Activated CD4-positive, alpha-beta T cell treated with anti-CD3 and anti-CD28 coated beads, Interleukin-2, amount 10 ng/mL, durations not matched to agents 7 days and 5 days (primary cell): ENCODE measurements around the gene UBA6. TPM values are rescaled to one million over a fixed set of nuclear protein-coding genes. Genes with fewer than 3 reads are reported as not detected.

Experiments used
- CTCF ChIA-PET: fragments of 350-600 bp; sonication (Branson Sonifier 250); formaldehyde crosslinking; loops from one replicate; lab custom pipeline; 2021; ENCODE audit warnings: antibody characterized with exemption; lab: Charles Lee
- POLR2A ChIA-PET: fragments of 350-600 bp; sonication (Branson Sonifier 250); formaldehyde crosslinking; loops from one replicate; lab custom pipeline; 2021; ENCODE audit warnings: antibody characterized with exemption; lab: Charles Lee
- DNase-seq: peaks from one replicate; pipeline ENCODE4 v3.0.0-alpha.2; 2020
- H3K27ac Mint-ChIP-seq: one replicate; pipeline ENCODE4 v1.8.0; 2021; ENCODE audit warnings: mild to moderate bottlenecking, moderate library complexity, mixed read lengths
- H3K27me3 Mint-ChIP-seq: one replicate; pipeline ENCODE4 v1.8.0; 2021; ENCODE audit warnings: mixed read lengths
- H3K36me3 Mint-ChIP-seq: one replicate; pipeline ENCODE4 v1.8.0; 2021; ENCODE audit warnings: low read depth, mixed read lengths
- H3K4me1 Mint-ChIP-seq: one replicate; pipeline ENCODE4 v1.8.0; 2021; ENCODE audit warnings: mixed read lengths
- H3K4me3 Mint-ChIP-seq: one replicate; pipeline ENCODE4 v1.8.0; 2021; ENCODE audit warnings: mild to moderate bottlenecking, moderate library complexity, mixed read lengths
- H3K9me3 Mint-ChIP-seq: one replicate; pipeline ENCODE4 v1.8.0; 2021; ENCODE audit warnings: mixed read lengths
- total RNA-seq, 2 experiments: library from RNA; stranded (reverse); gene quantifications; one replicate each; pipeline ENCODE4 v1.2.3, GENCODE V29; 2021

Gene UBA6
- total RNA-seq, 2 experiments from 2014 or later: 73.3 to 82.0 TPM

DNA sequence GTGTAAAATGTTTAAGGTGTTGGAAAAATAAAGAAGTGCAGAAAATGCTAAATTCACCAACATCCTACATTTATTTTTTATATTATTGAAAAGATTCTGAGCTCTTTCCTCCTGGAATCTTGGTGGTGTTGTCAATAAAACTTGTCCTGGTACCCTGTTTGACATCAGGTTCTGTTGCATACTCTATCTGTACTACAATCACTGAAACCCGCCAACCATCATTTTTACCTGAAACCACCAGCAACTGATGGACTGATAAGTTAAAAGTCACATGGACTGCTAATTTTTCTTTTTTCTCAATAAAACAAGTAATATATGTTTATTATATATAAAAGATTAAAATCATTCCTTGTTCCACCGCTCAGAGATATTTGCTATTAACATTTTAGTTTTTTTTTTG lies 119.0 kb downstream of the UBA6 start:
- ChIA-PET POLR2A (no interaction called here), CTCF (interaction anchor here (1.2 to 1.6 kb wide), 4 partner anchors 13 to 39 kb away, joined by 3 read pairs; no protein-coding TSS in a partner anchor)
- H3K27ac Mint-ChIP-seq: peak overlapping the region; percentile 82
- peaks cover 35% of the 10 kb centered on the region for H3K4me1 Mint-ChIP-seq
- DNase-seq: peak; percentile 26
- no peak overlapping the region for H3K4me3 Mint-ChIP-seq
- peaks cover 4% of the 10 kb centered on the region for H3K9me3 Mint-ChIP-seq
- no peaks in the 10 kb centered on the region for H3K27me3 Mint-ChIP-seq
- peaks cover 57% of the 10 kb centered on the region for H3K36me3 Mint-ChIP-seq

DNA sequence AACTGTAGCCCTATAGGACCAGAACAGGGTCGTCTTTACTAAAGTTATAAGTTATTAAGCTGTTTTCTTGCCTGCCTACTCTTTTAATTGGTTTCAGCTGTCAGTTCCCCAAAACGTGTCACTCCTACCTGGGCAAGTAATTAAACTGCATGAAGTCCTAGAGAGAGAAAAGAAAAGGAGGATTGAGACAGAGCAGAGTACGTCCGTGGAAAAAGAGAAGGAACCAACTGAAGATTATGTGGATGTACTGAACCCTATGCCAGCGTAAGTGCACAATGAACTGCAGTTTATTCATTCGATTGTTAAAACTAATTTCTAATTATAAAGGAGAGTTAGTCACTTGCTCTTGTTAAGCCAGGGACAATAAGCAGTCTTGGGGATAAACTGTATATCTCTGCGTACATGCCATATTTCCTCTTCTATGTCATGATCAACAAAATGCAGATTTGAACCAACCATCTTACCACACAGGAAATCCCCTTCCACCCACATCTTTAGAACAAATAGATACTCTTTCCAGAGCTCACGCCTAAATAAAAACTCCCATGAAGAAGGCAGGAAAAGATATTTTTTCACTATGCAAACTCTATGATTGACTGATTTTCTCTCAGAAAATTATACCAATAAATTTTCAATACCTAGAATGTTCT lies 119.6 kb downstream of the UBA6 start:
- Mint-ChIP-seq H3K9me3 (peaks cover 4% of the 10 kb centered on the region), H3K4me3 (peak overlapping the region; percentile 45), H3K36me3 (peaks cover 58% of the 10 kb centered on the region), H3K27me3 (no peaks in the 10 kb centered on the region), H3K27ac (peak overlapping the region; percentile 82), H3K4me1 (peaks cover 38% of the 10 kb centered on the region)
- peak; percentile 53 for DNase-seq
- ChIA-PET POLR2A (no interaction called here), CTCF (interaction anchor here (1.2 to 1.3 kb wide), 5 partner anchors 10 to 29 kb away, joined by 3 to 6 read pairs (median 3); no protein-coding TSS in a partner anchor)

DNA sequence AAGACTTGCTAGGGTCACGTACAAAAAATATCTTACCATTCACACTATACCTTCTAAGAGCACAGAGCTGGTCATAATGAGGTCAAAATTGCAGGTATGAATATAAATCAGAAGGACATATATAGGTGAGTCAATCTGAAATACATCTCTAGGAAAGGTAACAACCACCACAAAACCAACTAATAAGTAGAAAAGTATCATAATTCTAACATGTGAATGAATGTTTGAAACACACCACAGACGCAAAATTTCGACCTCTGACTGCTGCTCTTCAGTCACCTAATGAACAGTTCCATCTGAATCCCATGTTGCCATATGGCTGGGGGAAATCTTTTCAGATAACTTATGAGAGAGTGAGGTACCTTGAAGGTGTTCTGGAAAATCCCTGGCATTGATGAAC lies 120.4 kb downstream of the UBA6 start:
- peaks cover 43% of the 10 kb centered on the region for H3K4me1 Mint-ChIP-seq
- no peaks in the 10 kb centered on the region for H3K27me3 Mint-ChIP-seq
- H3K9me3 Mint-ChIP-seq: peaks cover 4% of the 10 kb centered on the region
- DNase-seq: no peak
- peak overlapping the region; percentile 82 for H3K27ac Mint-ChIP-seq
- no peak overlapping the region for H3K4me3 Mint-ChIP-seq
- peaks cover 58% of the 10 kb centered on the region for H3K36me3 Mint-ChIP-seq
- ChIA-PET CTCF (interaction anchor here (1.2 to 1.3 kb wide), 4 partner anchors 10 to 28 kb away, joined by 3 to 6 read pairs (median 3); no protein-coding TSS in a partner anchor), POLR2A (no interaction called here)

DNA sequence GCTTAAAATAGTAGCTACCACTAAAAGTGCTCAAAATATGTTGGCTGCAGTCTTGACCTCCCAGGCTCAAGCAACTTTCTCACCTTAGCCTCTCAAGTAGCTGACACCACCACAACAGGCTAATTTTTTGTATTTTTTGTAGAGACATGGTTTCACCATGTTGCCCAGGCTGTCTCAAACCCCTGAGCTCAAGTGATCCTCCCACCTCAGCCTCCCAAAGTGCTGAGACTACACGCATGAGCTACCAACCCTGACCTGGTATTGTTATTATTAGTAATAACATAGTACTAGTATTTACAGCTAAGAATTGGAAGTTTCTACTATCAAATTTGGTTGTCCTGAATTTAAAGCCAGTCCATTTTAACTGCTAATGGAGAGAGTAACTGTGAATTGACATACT lies 124.4 kb downstream of the UBA6 start:
- Mint-ChIP-seq H3K27ac (no peak overlapping the region), H3K9me3 (peaks cover 7% of the 10 kb centered on the region), H3K27me3 (no peaks in the 10 kb centered on the region), H3K4me3 (no peak overlapping the region), H3K4me1 (peaks cover 58% of the 10 kb centered on the region), H3K36me3 (peaks cover 60% of the 10 kb centered on the region)
- DNase-seq: no peak
- ChIA-PET POLR2A (no interaction called here), CTCF (no interaction called here)

DNA sequence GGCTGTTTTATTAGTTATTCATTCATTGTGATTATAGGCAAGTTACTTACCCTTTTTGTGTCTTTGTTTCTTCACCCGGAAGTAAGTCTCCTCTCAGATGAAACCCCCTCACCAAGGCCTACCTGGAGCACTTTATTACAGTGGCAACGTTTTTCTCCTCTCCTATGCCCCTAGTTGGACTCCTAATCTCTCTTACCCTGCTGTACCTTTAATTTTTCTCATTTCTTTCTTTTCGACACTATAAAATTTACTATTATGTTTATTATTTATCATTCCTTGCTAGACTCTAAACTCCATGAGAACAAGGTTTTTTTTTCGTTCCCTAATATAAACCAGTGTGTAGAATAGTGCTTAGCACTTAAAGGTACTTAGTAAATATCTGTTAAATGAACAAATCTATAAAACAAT lies 124.9 kb downstream of the UBA6 start:
- POLR2A ChIA-PET: no interaction called here

DNA sequence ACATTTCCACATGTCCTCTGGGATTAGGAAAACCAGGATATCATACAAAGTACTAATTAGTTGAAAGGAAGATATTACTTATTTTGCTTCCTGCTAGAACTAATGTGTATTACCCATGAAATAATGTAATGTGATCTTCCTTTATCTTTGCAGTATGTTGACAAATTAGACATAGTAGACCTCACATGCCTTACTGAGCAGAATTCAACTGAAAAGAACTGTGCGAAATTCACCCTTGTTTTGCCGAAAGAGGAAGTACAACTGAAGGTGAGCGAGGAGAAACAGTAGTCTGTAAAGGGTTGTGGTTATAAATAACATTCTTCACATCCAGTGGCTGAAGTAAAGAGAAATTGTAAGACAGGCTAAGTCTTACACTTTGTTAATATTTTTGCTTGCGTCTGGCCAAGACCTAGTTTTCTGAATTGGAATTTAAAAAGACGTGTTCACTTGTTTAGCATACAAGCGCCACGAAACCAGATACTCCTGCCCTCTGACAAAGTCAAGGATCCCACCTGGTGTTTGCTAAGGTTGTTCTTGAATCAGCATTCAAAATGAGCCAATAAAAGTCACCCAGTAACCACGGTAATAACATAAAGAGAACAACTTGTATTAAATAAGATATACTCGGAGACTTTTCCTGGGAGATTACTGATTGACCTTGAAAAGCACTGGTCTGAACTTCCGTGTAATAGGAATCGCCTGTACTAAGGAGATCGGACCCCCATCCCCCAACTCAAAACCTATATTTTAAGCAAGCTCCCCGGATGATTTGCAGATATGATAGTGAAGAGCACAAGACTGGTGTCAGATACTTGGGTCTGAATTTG lies 125.5 kb downstream of the UBA6 start:
- CTCF ChIA-PET: no interaction called here
- peak overlapping the region; percentile 86 for H3K27ac Mint-ChIP-seq
- POLR2A ChIA-PET: no interaction called here
- H3K4me3 Mint-ChIP-seq: peak overlapping the region; percentile 51
- peaks cover 7% of the 10 kb centered on the region for H3K9me3 Mint-ChIP-seq
- peaks cover 48% of the 10 kb centered on the region for H3K4me1 Mint-ChIP-seq
- peaks cover 57% of the 10 kb centered on the region for H3K36me3 Mint-ChIP-seq
- H3K27me3 Mint-ChIP-seq: no peaks in the 10 kb centered on the region
- DNase-seq: peak; percentile 21

More for the DNA sequence above, 124.9 kb downstream of the UBA6 start:
- no peak for DNase-seq
- CTCF ChIA-PET: no interaction called here
- peak overlapping the region; percentile 86 for H3K27ac Mint-ChIP-seq
- peaks cover 54% of the 10 kb centered on the region for H3K4me1 Mint-ChIP-seq
- peaks cover 7% of the 10 kb centered on the region for H3K9me3 Mint-ChIP-seq
- peaks cover 59% of the 10 kb centered on the region for H3K36me3 Mint-ChIP-seq
- no peaks in the 10 kb centered on the region for H3K27me3 Mint-ChIP-seq
- peak overlapping the region; percentile 51 for H3K4me3 Mint-ChIP-seq

DNA sequence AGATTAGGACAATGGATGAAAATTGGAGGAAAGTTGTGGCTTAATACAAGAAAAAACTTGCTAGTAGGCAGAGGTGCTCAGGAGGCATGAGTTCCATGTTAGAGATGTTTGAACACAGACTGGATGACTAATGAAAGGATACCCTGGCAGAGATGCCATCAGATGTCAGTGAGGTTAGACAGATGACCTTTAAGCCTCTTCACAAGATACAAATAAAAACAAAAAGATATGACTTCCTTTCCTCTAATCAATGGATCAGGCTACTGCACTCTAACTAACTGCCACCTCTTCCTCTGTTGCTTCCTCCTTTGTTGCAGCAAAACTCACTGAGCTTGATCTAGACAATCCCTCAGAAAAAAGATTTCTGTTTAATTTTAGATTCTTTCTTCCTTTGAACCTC lies 127.8 kb downstream of the UBA6 start:
- DNase-seq: no peak
- ChIA-PET CTCF (no interaction called here), POLR2A (interaction anchor here (0.6 to 0.7 kb wide), 2 partner anchors 31 to 46 kb away, joined by 3 to 4 read pairs; no protein-coding TSS in a partner anchor)
- H3K27ac Mint-ChIP-seq: peak overlapping the region; percentile 74
- H3K4me3 Mint-ChIP-seq: no peak overlapping the region
- H3K27me3 Mint-ChIP-seq: no peaks in the 10 kb centered on the region
- H3K4me1 Mint-ChIP-seq: peaks cover 45% of the 10 kb centered on the region
- H3K9me3 Mint-ChIP-seq: peaks cover 3% of the 10 kb centered on the region
- H3K36me3 Mint-ChIP-seq: peaks cover 48% of the 10 kb centered on the region

DNA sequence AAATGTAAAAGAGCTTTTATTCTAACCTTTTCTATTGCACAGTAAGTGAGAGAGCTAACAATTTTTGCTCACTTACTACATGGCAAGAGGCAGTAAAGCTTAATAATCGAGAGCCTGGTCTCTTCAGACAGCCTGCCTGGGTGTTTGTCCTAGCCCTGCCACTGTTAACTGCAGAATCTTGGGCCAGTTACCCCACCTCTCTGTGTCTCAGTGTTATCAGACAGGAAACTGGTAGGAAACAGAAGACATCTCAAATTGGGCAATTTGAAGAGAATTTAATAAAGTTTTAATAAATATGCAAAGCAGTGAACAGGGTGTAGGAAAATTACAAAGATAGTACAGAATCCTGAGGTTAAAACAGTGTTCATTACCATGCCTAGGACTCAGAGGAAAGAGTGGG lies 129.0 kb downstream of the UBA6 start:
- Mint-ChIP-seq H3K27ac (no peak overlapping the region), H3K36me3 (peaks cover 44% of the 10 kb centered on the region), H3K27me3 (no peaks in the 10 kb centered on the region), H3K9me3 (peaks cover 3% of the 10 kb centered on the region), H3K4me3 (no peak overlapping the region), H3K4me1 (peaks cover 45% of the 10 kb centered on the region)
- CTCF ChIA-PET: interaction anchor here (1.5 to 1.6 kb wide), 2 partner anchors 9 to 19 kb away, joined by 4 to 6 read pairs; no protein-coding TSS in a partner anchor
- no peak for DNase-seq
- POLR2A ChIA-PET: no interaction called here

DNA sequence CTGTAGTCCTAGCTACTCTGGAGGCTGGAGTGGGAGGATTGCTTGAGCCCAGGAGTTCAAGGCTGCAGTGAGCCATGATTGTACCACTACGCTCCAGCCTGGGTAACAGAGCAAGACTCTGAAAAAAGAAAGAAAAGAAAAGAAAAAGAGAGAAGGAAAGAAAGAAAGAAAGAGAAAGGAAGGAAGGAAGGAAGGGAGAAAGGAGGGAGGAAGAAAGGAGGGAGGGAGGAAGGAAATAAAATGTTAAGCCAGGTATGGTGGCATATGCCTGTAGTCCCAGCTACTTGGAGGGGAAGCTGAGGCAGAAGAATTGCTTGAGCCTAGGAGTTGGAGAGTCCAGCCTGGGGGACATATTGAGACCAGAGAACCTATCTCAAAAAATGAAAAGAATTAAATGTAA lies 130.4 kb downstream of the UBA6 start:
- H3K4me1 Mint-ChIP-seq: peaks cover 42% of the 10 kb centered on the region
- peaks cover 33% of the 10 kb centered on the region for H3K36me3 Mint-ChIP-seq
- CTCF ChIA-PET: interaction anchor here (1.5 to 1.7 kb wide), 3 partner anchors 9 to 18 kb away, joined by 4 to 6 read pairs (median 4); no protein-coding TSS in a partner anchor
- no peak overlapping the region for H3K4me3 Mint-ChIP-seq
- POLR2A ChIA-PET: interaction anchor here (0.6 kb wide), 1 partner anchor 59 kb away, joined by 3 read pairs; no protein-coding TSS in a partner anchor
- H3K27me3 Mint-ChIP-seq: no peaks in the 10 kb centered on the region
- DNase-seq: no peak
- no peak overlapping the region for H3K27ac Mint-ChIP-seq
- peaks cover 3% of the 10 kb centered on the region for H3K9me3 Mint-ChIP-seq

DNA sequence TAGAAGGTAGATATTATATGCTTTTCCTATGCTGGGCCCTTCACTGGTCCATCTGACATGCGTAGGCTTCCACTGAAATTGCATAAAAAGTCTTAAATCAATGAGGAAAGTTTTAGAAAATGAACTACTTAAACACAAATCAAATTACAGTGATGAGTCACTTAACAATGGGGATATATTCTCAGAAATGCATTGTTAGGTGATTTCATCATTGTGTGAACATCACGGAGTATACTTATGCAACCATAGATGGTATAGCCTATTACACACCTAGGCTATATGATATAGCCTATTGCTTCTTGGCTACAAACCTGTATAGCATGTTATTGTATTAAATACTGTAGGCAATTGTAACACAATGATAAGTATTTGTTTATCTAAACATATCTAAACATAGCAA lies 132.1 kb downstream of the UBA6 start:
- Mint-ChIP-seq H3K4me3 (no peak overlapping the region), H3K36me3 (peaks cover 31% of the 10 kb centered on the region), H3K9me3 (peaks cover 3% of the 10 kb centered on the region), H3K4me1 (peaks cover 36% of the 10 kb centered on the region), H3K27me3 (no peaks in the 10 kb centered on the region), H3K27ac (no peak overlapping the region)
- CTCF ChIA-PET: interaction anchor here (1.0 to 1.5 kb wide), 2 partner anchors 13 to 14 kb away, joined by 3 to 4 read pairs; no protein-coding TSS in a partner anchor
- no peak for DNase-seq
- POLR2A ChIA-PET: no interaction called here

DNA sequence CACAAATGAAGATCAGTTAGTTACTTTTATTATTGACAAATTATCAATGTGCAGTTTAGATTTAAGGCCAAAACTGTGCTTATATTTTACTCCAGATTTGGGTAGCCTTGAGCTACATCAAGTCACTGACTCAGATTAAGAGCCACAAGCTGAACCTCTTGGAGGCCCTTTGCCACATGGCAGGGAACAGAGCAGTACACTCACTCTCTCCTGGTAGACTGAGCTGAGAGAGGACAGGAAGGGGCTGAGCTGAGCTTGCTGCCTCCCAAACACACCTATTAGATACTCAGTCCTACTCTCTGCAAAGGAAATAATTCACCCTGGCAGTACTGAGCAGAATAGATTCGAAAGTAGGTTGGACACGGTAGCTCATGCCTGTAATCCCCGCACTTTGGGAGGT lies 134.6 kb downstream of the UBA6 start:
- DNase-seq: no peak
- ChIA-PET CTCF (interaction anchor here (1.0 to 1.5 kb wide), 4 partner anchors 10 to 179 kb away, joined by 3 to 5 read pairs (median 4); no protein-coding TSS in a partner anchor), POLR2A (no interaction called here)
- H3K36me3 Mint-ChIP-seq: peaks cover 22% of the 10 kb centered on the region
- H3K9me3 Mint-ChIP-seq: no peaks in the 10 kb centered on the region
- H3K4me1 Mint-ChIP-seq: peaks cover 28% of the 10 kb centered on the region
- H3K27me3 Mint-ChIP-seq: no peaks in the 10 kb centered on the region
- no peak overlapping the region for H3K4me3 Mint-ChIP-seq
- no peak overlapping the region for H3K27ac Mint-ChIP-seq

DNA sequence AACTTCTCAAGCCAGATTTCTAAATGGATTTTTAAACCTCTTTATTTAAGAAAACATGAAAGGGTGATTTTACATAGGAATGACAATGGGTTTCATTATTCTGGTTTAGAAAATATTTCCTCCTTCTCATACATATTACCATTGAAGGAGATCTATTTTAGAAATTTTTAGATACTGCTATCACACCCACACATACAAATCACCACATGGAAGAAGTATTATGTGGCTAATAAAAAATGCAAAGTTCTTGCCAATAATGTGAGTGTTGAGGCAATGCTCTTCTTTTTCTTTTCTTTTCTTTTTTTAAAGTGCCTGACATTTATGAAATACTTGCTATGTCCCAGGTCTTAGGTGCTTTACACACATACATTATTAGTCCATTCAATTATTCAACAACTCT lies 135.7 kb downstream of the UBA6 start:
- Mint-ChIP-seq H3K36me3 (peaks cover 23% of the 10 kb centered on the region), H3K27me3 (no peaks in the 10 kb centered on the region), H3K4me1 (peaks cover 36% of the 10 kb centered on the region), H3K4me3 (no peak overlapping the region), H3K27ac (no peak overlapping the region), H3K9me3 (no peaks in the 10 kb centered on the region)
- CTCF ChIA-PET: interaction anchor here (1.5 kb wide), 1 partner anchor 15 kb away, joined by 5 read pairs; no protein-coding TSS in a partner anchor
- POLR2A ChIA-PET: no interaction called here
- DNase-seq: no peak
